ENCODE measurements around the gene TDRKH.
A peak's percentile ranks its signal among the peaks of the same experiment; 100 is the strongest.

The TDRKH gene

GRCh38 chr1:151763990-151764389 is 26.3 kb downstream of the TDRKH start:
- H3K4me3 ChIP-seq (ENCODE audit: control insufficient read depth, low read depth, low read length), result peak overlapping the region; percentile 96
- no peak for DNase-seq (ENCODE audit: low read depth)
- TF ChIP-seq CTCF (IDR thresholded peaks at IDR 0.05; ENCODE audit: control insufficient read depth, insufficient read depth, low read depth, low read length, missing control alignments), result no peak

GRCh38 chr1:151762941-151763921 is 27.1 kb downstream of the TDRKH start, which contains the start of gene MRPL9:
Gene MRPL9 (minus strand): TSS chr1:151763496. CDS start chr1:151763479, 17 bp downstream.
- DNase-seq (ENCODE audit: low read depth), result peak; percentile 27
- peak within 1 kb of the TSS; percentile 96 for H3K4me3 ChIP-seq (ENCODE audit: control insufficient read depth, low read depth, low read length)
- TF ChIP-seq CTCF (IDR thresholded peaks at IDR 0.05; ENCODE audit: control insufficient read depth, insufficient read depth, low read depth, low read length, missing control alignments), result peak; percentile 1

GRCh38 chr1:151760597-151761385 is 29.5 kb downstream of the TDRKH start:
- no peak for DNase-seq (ENCODE audit: low read depth)
- no peak for TF ChIP-seq CTCF (IDR thresholded peaks at IDR 0.05; ENCODE audit: control insufficient read depth, insufficient read depth, low read depth, low read length, missing control alignments)
- no peak overlapping the region for H3K4me3 ChIP-seq (ENCODE audit: control insufficient read depth, low read depth, low read length)

GRCh38 chr1:151759241-151759640 is 31.1 kb downstream of the TDRKH start:
- DNase-seq (ENCODE audit: low read depth), result no peak
- TF ChIP-seq CTCF (IDR thresholded peaks at IDR 0.05; ENCODE audit: control insufficient read depth, insufficient read depth, low read depth, low read length, missing control alignments), result no peak
- H3K4me3 ChIP-seq (ENCODE audit: control insufficient read depth, low read depth, low read length), result no peak overlapping the region

GRCh38 chr1:151756291-151756690 is 34.0 kb downstream of the TDRKH start:
- H3K4me3 ChIP-seq (ENCODE audit: control insufficient read depth, low read depth, low read length), result no peak overlapping the region
- no peak for DNase-seq (ENCODE audit: low read depth)
- no peak for TF ChIP-seq CTCF (IDR thresholded peaks at IDR 0.05; ENCODE audit: control insufficient read depth, insufficient read depth, low read depth, low read length, missing control alignments)

- H3K4me3 ChIP-seq (ENCODE audit: control insufficient read depth, low read depth, low read length), result no peak overlapping the region
- no peak for DNase-seq (ENCODE audit: low read depth)
- no peak for TF ChIP-seq CTCF (IDR thresholded peaks at IDR 0.05; ENCODE audit: control insufficient read depth, insufficient read depth, low read depth, low read length, missing control alignments)
These were observed 48.8 kb downstream of the TDRKH start for GRCh38 chr1:151741516-151741915.
